HCT116 (cell line): ENCODE measurements around the gene RABGAP1. TPM values are rescaled to one million over a fixed set of nuclear protein-coding genes. Genes with fewer than 3 reads are reported as not detected.

ENCODE experiments used
- ATAC-seq: fragments of 200-7000 bp; cut with Tn5 transposase; 2 replicates; pipeline ENCODE4 v1.9.1; 2020; ENCODE audit warnings: mild to moderate bottlenecking, moderate library complexity
- BruUV-seq: library from RNA; stranded (reverse); fragments of 400-500 nt; replicated peaks from 2 replicates; lab custom pipeline; 2021; lab: Mats Ljungman, UMichigan
- CTCF ChIA-PET: fragments of 300-600 bp; sonication (Branson Sonifier 250); formaldehyde crosslinking; loops from one replicate; lab custom pipeline; 2021; ENCODE audit warnings: antibody characterized with exemption; lab: Charles Lee
- POLR2A ChIA-PET: fragments of 300-600, 350-600 bp; sonication (Branson Sonifier 250); formaldehyde crosslinking; loops from one replicate; lab custom pipeline; 2021; ENCODE audit warnings: antibody characterized with exemption; lab: Charles Lee
- RAD21 ChIA-PET, 2 experiments: fragments of 300-600 bp; sonication (Branson Sonifier 250); formaldehyde crosslinking; loops; one replicate each; lab custom pipeline; 2023; ENCODE audit warnings: low total read pairs in 2 of 2; ENCODE audit not compliant: uncharacterized antibody in 2 of 2, unreplicated experiment in 2 of 2, low non-redundant PET in 1 of 2; lab: Charles Lee
- DNase-seq: peaks from one replicate; pipeline ENCODE4 v3.0.0-alpha.2; 2010; ENCODE audit warnings: low read depth, low spot score
- H2AFZ ChIP-seq: fragments of 200-600 bp; shearing (Covaris generic), sonication (generic); 2 replicates; pipeline ENCODE4 v1.6.1; 2017; ENCODE audit warnings: low read depth, mixed run types, mixed read lengths, antibody characterized with exemption, low read length; ENCODE audit not compliant: poor library complexity, severe bottlenecking
- H3K27ac ChIP-seq: 2 replicates; pipeline ENCODE4 v1.5.1; 2012; ENCODE audit warnings: low read depth, low read length
- H3K27me3 ChIP-seq: fragments of 200-600 bp; sonication (generic); 2 replicates; pipeline ENCODE4 v1.6.1; 2016; ENCODE audit warnings: mixed run types, low read length, mixed read lengths; ENCODE audit not compliant: insufficient read depth
- H3K36me3 ChIP-seq, 2 experiments: fragments of 200-500 bp in 1 of 2; fragments of 200-600 bp in 1 of 2; sonication (Bioruptor generic) in 1 of 2; sonication (generic) in 1 of 2; 2 replicates each; pipeline versions ENCODE4 v1.5.1 to v1.6.1; 2014 to 2016; ENCODE audit warnings: low read length in 2 of 2, inconsistent platforms in 1 of 2, mixed read lengths in 1 of 2, mixed run types in 1 of 2; ENCODE audit not compliant: insufficient read depth in 2 of 2, control insufficient read depth in 1 of 2
- H3K4me1 ChIP-seq, 2 experiments: fragments of 200-600 bp in 1 of 2; sonication (generic) in 1 of 2; 2 replicates each; pipeline versions ENCODE4 v1.5.1 to v1.6.1; 2012 to 2017; ENCODE audit warnings: low read length in 2 of 2, inconsistent platforms in 1 of 2, mild to moderate bottlenecking in 1 of 2, mixed read lengths in 1 of 2, mixed run types in 1 of 2, moderate library complexity in 1 of 2; ENCODE audit not compliant: insufficient read depth in 2 of 2, control insufficient read depth in 1 of 2
- H3K4me2 ChIP-seq: fragments of 200-600 bp; sonication (generic); 2 replicates; pipeline ENCODE4 v1.6.1; 2017; ENCODE audit warnings: mixed run types, low read length, mixed read lengths
- H3K4me3 ChIP-seq, 2 experiments: fragments of 200-600 bp in 1 of 2; sonication (generic) in 1 of 2; replicated peaks in 1 of 2; 2 replicates each; pipeline ENCODE4 v1.5.1; 2011 to 2016; ENCODE audit warnings: low read length in 2 of 2, control low read depth in 1 of 2, low read depth in 1 of 2, mild to moderate bottlenecking in 1 of 2, mixed read lengths in 1 of 2, mixed run types in 1 of 2
- H3K79me2 ChIP-seq: fragments of 200-600 bp; sonication (generic); 2 replicates; pipeline ENCODE4 v1.6.1; 2017; ENCODE audit warnings: mild to moderate bottlenecking, mixed run types, low read length, moderate library complexity, mixed read lengths; ENCODE audit not compliant: insufficient read depth
- H3K9ac ChIP-seq: fragments of 200-600 bp; sonication (generic); 2 replicates; pipeline ENCODE4 v1.6.1; 2016; ENCODE audit warnings: low read length, mixed read lengths
- H3K9me2 ChIP-seq: fragments of 200-600 bp; sonication (generic), shearing (Covaris generic); 2 replicates; pipeline ENCODE4 v1.6.1; 2017; ENCODE audit warnings: mixed run types, mild to moderate bottlenecking, moderate library complexity; ENCODE audit not compliant: insufficient read depth
- H3K9me3 ChIP-seq, 2 experiments: fragments of 200-500 bp in 1 of 2; fragments of 200-600 bp in 1 of 2; sonication (Bioruptor generic) in 1 of 2; sonication (generic) in 1 of 2; 2 replicates each; pipeline ENCODE4 v1.6.1; 2014 to 2017; ENCODE audit warnings: low read length in 2 of 2, mixed read lengths in 2 of 2, inconsistent platforms in 1 of 2, low read depth in 1 of 2, mild to moderate bottlenecking in 1 of 2, mixed run types in 1 of 2, moderate library complexity in 1 of 2; ENCODE audit not compliant: control insufficient read depth in 1 of 2, insufficient read depth in 1 of 2
- H4K20me1 ChIP-seq: fragments of 200-600 bp; sonication (generic), shearing (Covaris generic); 2 replicates; pipeline ENCODE4 v1.6.1; 2017; ENCODE audit warnings: mixed run types, mild to moderate bottlenecking, moderate library complexity; ENCODE audit not compliant: insufficient read depth
- CBX3 ChIP-seq: IDR thresholded peaks from 2 replicates; pipeline ENCODE4 v1.6.1; 2012; ENCODE audit warnings: low read depth
- CEBPB ChIP-seq: IDR thresholded peaks from 2 replicates; pipeline ENCODE4 v1.6.1; 2012; ENCODE audit warnings: low read depth
- CTCF ChIP-seq, 3 experiments: fragments of 200-600 bp in 1 of 3; sonication (generic) in 1 of 3; IDR thresholded peaks in 2 of 3; conservative IDR thresholded peaks in 1 of 3; 2 replicates each; pipeline ENCODE4 v1.5.1; 2012 to 2017; ENCODE audit warnings: low read depth in 2 of 3, low read length in 2 of 3, antibody characterized with exemption in 1 of 3, borderline replicate concordance in 1 of 3, control low read depth in 1 of 3, mild to moderate bottlenecking in 1 of 3, mixed read lengths in 1 of 3, mixed run types in 1 of 3, moderate library complexity in 1 of 3; ENCODE audit not compliant: insufficient read depth in 1 of 3
- EGR1 ChIP-seq: IDR thresholded peaks from 2 replicates; pipeline ENCODE4 v1.6.1; 2012; ENCODE audit warnings: low read depth
- ELF1 ChIP-seq: IDR thresholded peaks from 2 replicates; pipeline ENCODE4 v1.6.1; 2012; ENCODE audit warnings: low read depth, borderline replicate concordance
- EZH2 ChIP-seq: fragments of 200-600 bp; sonication (generic); IDR thresholded peaks from 2 replicates; pipeline ENCODE4 v1.6.1; 2017; ENCODE audit warnings: antibody characterized with exemption, mixed run types
- EZH2phosphoT487 ChIP-seq: fragments of 200-600 bp; IDR thresholded peaks from 2 replicates; pipeline ENCODE4 v1.6.1; 2018; ENCODE audit warnings: antibody characterized with exemption, borderline replicate concordance
- JUND ChIP-seq: IDR thresholded peaks from 2 replicates; pipeline ENCODE4 v1.6.1; 2012
- MAX ChIP-seq: IDR thresholded peaks from 2 replicates; pipeline ENCODE4 v1.6.1; 2012
- POLR2A ChIP-seq: IDR thresholded peaks from 2 replicates; pipeline ENCODE4 v1.7.0; 2011; ENCODE audit warnings: borderline replicate concordance; ENCODE audit not compliant: insufficient read depth, insufficient read length; ENCODE audit errors: extremely low read depth
- POLR2AphosphoS5 ChIP-seq: IDR thresholded peaks from 2 replicates; pipeline ENCODE4 v1.6.1; 2011; ENCODE audit warnings: mild to moderate bottlenecking, low read depth, low read length, moderate library complexity
- RAD21 ChIP-seq: IDR thresholded peaks from 2 replicates; pipeline ENCODE4 v1.6.1; 2012; ENCODE audit warnings: low read depth, mild to moderate bottlenecking
- REST ChIP-seq: IDR thresholded peaks from 2 replicates; pipeline ENCODE4 v1.6.1; 2012; ENCODE audit warnings: low read depth
- SP1 ChIP-seq: IDR thresholded peaks from 2 replicates; pipeline ENCODE4 v1.6.1; 2012; ENCODE audit warnings: low read depth
- SRF ChIP-seq: IDR thresholded peaks from 2 replicates; pipeline ENCODE4 v1.6.1; 2012; ENCODE audit warnings: low read depth
- TCF7L2 ChIP-seq: IDR thresholded peaks from 2 replicates; pipeline ENCODE4 v1.7.0; 2011; ENCODE audit warnings: borderline replicate concordance, inconsistent platforms; ENCODE audit not compliant: insufficient read depth, insufficient read length; ENCODE audit errors: extremely low read depth
- ZBTB33 ChIP-seq: IDR thresholded peaks from 2 replicates; pipeline ENCODE4 v1.6.1; 2011; ENCODE audit warnings: mild to moderate bottlenecking, low read length, moderate library complexity; ENCODE audit not compliant: insufficient replicate concordance; ENCODE audit errors: extremely low read depth
- ZFX ChIP-seq: fragments of 450-650 bp; IDR thresholded peaks from 2 replicates; pipeline ENCODE4 v1.6.1; 2017
- intact Hi-C: fragments of 100-400 bp; cut with micrococcal nuclease; formaldehyde crosslinking; loops from 2 replicates; pipeline ENCODE4 v1.10.0; 2022
- total RNA-seq: library from RNA; stranded (reverse); gene quantifications from one replicate; pipeline ENCODE4 v1.2.1, GENCODE V29; 2021; ENCODE audit not compliant: unreplicated experiment

Gene RABGAP1
- total RNA-seq, 1 experiment from 2014 or later: 29.7 TPM

GRCh38 chr9:123036893-123037545, 96.2 kb downstream of the RABGAP1 start (continued):
- TF ChIP-seq ZBTB33 (no peak), ELF1 (no peak)

GRCh38 chr9:123039617-123040219, 98.9 kb downstream of the RABGAP1 start:
- H2AFZ ChIP-seq: no peak overlapping the region
- H3K9ac ChIP-seq: no peak overlapping the region
- no peaks in the 10 kb centered on the region for H3K79me2 ChIP-seq
- intact Hi-C loops: no loop called here
- no peak overlapping the region for H3K4me2 ChIP-seq
- no peak overlapping the region for H3K27ac ChIP-seq
- no peak overlapping the region for H3K4me3 ChIP-seq
- ChIA-PET RAD21 (no interaction called here), POLR2A (no interaction called here), CTCF (interaction anchor here (1.2 kb wide), 1 partner anchor 49 kb away, joined by 3 read pairs; no protein-coding TSS in a partner anchor)
- H3K9me3 ChIP-seq: no peaks in the 10 kb centered on the region
- BruUV-seq: no TSS peak
- H4K20me1 ChIP-seq: no peaks in the 10 kb centered on the region
- no peaks in the 10 kb centered on the region for H3K27me3 ChIP-seq
- H3K9me2 ChIP-seq: no peaks in the 10 kb centered on the region
- no peak for DNase-seq
- H3K36me3 ChIP-seq: no peaks in the 10 kb centered on the region
- no peak for ATAC-seq
- no peaks in the 10 kb centered on the region for H3K4me1 ChIP-seq
- TF ChIP-seq EZH2phosphoT487: no peak
- no peak for TF ChIP-seq SP1
- TF ChIP-seq TCF7L2: no peak
- TF ChIP-seq CEBPB: no peak
- TF ChIP-seq POLR2A: no peak
- no peak for TF ChIP-seq JUND
- TF ChIP-seq ELF1: no peak
- TF ChIP-seq CBX3: no peak
- no peak for TF ChIP-seq RAD21
- TF ChIP-seq MAX: no peak
- TF ChIP-seq CTCF (IDR thresholded peaks at IDR 0.05 in 2 of 3, conservative IDR thresholded peaks at IDR 0.05 in 1 of 3; ENCODE audit: borderline replicate concordance in 1 of 3, insufficient read depth in 1 of 3, low read depth in 2 of 3, low read length in 2 of 3): no peak
- TF ChIP-seq ZFX: no peak
- no peak for TF ChIP-seq POLR2AphosphoS5
- no peak for TF ChIP-seq SRF
- TF ChIP-seq REST: no peak
- TF ChIP-seq EGR1: no peak
- no peak for TF ChIP-seq EZH2
